Measurements from ENCODE around the gene ARL3.

GRCh38 chr10:102753718-102754117 is 39.5 kb upstream of the ARL3 start:
- TF ChIP-seq, protein P1, sequence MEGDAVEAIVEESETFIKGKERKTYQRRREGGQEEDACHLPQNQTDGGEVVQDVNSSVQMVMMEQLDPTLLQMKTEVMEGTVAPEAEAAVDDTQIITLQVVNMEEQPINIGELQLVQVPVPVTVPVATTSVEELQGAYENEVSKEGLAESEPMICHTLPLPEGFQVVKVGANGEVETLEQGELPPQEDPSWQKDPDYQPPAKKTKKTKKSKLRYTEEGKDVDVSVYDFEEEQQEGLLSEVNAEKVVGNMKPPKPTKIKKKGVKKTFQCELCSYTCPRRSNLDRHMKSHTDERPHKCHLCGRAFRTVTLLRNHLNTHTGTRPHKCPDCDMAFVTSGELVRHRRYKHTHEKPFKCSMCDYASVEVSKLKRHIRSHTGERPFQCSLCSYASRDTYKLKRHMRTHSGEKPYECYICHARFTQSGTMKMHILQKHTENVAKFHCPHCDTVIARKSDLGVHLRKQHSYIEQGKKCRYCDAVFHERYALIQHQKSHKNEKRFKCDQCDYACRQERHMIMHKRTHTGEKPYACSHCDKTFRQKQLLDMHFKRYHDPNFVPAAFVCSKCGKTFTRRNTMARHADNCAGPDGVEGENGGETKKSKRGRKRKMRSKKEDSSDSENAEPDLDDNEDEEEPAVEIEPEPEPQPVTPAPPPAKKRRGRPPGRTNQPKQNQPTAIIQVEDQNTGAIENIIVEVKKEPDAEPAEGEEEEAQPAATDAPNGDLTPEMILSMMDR (IDR thresholded peaks at IDR 0.05 in 8 of 11, conservative IDR thresholded peaks at IDR 0.05 in 3 of 11): no peak
- TF ChIP-seq POLR2AphosphoS5 (IDR thresholded peaks at IDR 0.05): no peak
- no peak for TF ChIP-seq POLR2A (IDR thresholded peaks at IDR 0.05)
